H1 (cell line): ENCODE measurements around the gene SPATA13. TPM values are rescaled to one million over a fixed set of nuclear protein-coding genes. Genes with fewer than 3 reads are reported as not detected.

Experiments used
- EZH2 ChIP-seq: fragments of 200-600 bp; sonication (generic); IDR thresholded peaks from 2 replicates; pipeline ENCODE4 v1.7.1; 2012; ENCODE audit warnings: low read depth, mild to moderate bottlenecking, moderate library complexity, low read length, inconsistent platforms; ENCODE audit not compliant: severe bottlenecking
- GTF2F1 ChIP-seq: IDR thresholded peaks from 2 replicates; pipeline ENCODE4 v1.6.1; 2012; ENCODE audit warnings: low read depth, low read length, improper control_type of control experiment, borderline replicate concordance
- HDAC2 ChIP-seq, 2 experiments: fragments of 300-600 bp in 1 of 2; sonication (generic) in 1 of 2; IDR thresholded peaks; 2 replicates each; pipeline ENCODE4 v1.6.1; 2011 to 2012; ENCODE audit warnings: low read depth in 2 of 2, low read length in 2 of 2, mild to moderate bottlenecking in 2 of 2, moderate library complexity in 2 of 2, borderline replicate concordance in 1 of 2, inconsistent platforms in 1 of 2
- RBBP5 ChIP-seq: IDR thresholded peaks from 2 replicates; pipeline ENCODE4 v1.7.1; 2012; ENCODE audit warnings: low read depth, mild to moderate bottlenecking, inconsistent platforms, low read length, moderate library complexity, borderline replicate concordance
- RFX5 ChIP-seq: IDR thresholded peaks from 2 replicates; pipeline ENCODE4 v1.6.1; 2011; ENCODE audit warnings: low read depth, low read length, improper control_type of control experiment, borderline replicate concordance
- SIX5 ChIP-seq: IDR thresholded peaks from 2 replicates; pipeline ENCODE4 v1.6.1; 2011; ENCODE audit warnings: mild to moderate bottlenecking, low read depth, low read length
- polyA plus RNA-seq, 7 experiments: library from polyadenylated mRNA; depleted of rRNA in 3 of 7; stranded (reverse) in 5 of 7; unstranded in 2 of 7; fragments of >200 nt in 5 of 7; fragments of 200-250 nt in 2 of 7; gene quantifications; 1 replicate in 5 of 7; 2 replicates in 1 of 7; 4 replicates in 1 of 7; pipeline versions ENCODE4 v1.2.1 to v1.2.3, GENCODE V29; 2011 to 2013; ENCODE audit warnings: missing spikeins in 2 of 7, mixed read lengths in 2 of 7
- total RNA-seq: library from RNA; stranded (reverse); fragmentation: NEBNext Ultra II Directional; extraction: Animal tissue kit (Norgen Biotek cat#: 25700); gene quantifications from 2 replicates; pipeline ENCODE4 v1.2.1, GENCODE V29; 2021

The SPATA13 gene
- total and polyA plus RNA-seq, 2 of the 8 experiments (the other 6 are each of a cell fraction or from before 2014, with no cell fraction given) = 12.6 to 30.9 TPM

- TF ChIP-seq HDAC2 (IDR thresholded peaks at IDR 0.05; ENCODE audit: borderline replicate concordance in 1 of 2, low read depth in 2 of 2, low read length in 2 of 2) (no peak), EZH2 (no peak), SIX5 (no peak), GTF2F1 (no peak), RBBP5 (no peak), RFX5 (no peak)
Measured at GRCh38 chr13:24212254-24212653, 51.7 kb downstream of the SPATA13 start (continued).
